Upper lobe of left lung (tissue), 4 donors: ENCODE measurements around the gene SNX33.

Experiments used
- CTCF ChIP-seq, 6 experiments: fragments of 450-650 bp in 4 of 6; fragments of 200-600 bp in 2 of 6; sonication (generic) in 2 of 6; IDR thresholded peaks; one replicate each; pipeline ENCODE4 v1.5.1; 2016 to 2019; ENCODE audit warnings: antibody characterized with exemption in 6 of 6
- POLR2A ChIP-seq, 4 donors: fragments of 450-650 bp; IDR thresholded peaks; one replicate each; pipeline ENCODE4 v1.5.1; 2016 to 2017; ENCODE audit warnings: antibody characterized with exemption in 4 of 4, mild to moderate bottlenecking in 2 of 4

- no peak for TF ChIP-seq CTCF (IDR thresholded peaks at IDR 0.05)
- no peak for TF ChIP-seq POLR2A (IDR thresholded peaks at IDR 0.05)
Observed at GRCh38 chr15:75680007-75680789, 32.5 kb downstream of the SNX33 start.
